ENCODE measurements around the gene ABLIM2.
A peak's percentile ranks its signal among the peaks of the same experiment; 100 is the strongest.

Gene ABLIM2

DNA sequence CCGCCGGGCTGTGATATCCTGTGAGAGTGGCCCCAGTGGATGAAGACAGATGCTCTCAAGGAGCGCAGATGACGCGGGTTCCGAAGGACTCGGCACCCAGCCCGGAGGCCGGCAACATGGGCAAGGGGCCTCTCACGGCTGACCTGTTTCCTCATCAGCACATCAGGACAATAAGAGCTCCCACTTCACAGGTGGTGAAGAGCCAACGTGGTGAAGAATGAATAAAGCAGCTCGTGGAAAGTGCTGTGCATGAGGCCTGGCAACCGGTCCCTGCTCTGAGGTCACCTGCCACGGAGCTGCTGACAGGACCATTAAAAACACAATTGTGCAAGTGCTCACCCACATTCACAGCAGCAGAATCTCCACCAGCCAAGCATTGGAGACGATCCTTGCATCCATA lies 22.9 kb downstream of the ABLIM2 start:
- no peak for DNase-seq

DNA sequence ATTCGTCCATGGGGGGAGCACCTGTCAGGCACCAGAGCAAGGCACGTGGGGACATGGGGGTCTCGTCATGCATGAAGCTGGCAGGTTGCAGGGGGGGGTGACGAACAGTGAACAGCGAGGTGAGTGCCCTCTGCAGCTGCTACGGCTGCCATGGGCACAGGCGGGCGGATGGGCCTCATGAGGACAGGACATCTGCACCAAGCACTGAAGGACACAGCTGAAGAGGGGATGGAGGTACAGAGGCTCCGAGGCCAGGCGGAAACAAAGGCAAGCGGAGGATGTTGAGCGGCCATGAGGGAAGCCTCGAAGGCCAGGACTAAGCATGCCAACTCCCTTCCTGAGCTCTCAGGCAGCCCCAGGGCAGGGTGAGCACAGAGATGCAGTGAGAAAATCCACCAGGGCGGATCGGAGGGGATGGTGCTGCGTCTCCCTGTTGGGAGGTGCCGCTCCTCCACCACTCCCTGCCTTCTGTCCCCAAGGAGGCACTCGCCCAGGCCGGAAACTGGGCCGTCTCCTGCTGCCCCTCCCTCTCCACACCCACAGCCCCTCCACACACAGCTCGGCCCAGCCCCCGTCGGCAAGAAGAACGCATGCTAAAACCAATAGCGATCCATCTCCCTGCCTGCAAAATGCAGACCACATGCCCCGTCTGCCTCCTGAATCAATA lies 24.6 kb downstream of the ABLIM2 start:
- DNase-seq = no peak

DNA sequence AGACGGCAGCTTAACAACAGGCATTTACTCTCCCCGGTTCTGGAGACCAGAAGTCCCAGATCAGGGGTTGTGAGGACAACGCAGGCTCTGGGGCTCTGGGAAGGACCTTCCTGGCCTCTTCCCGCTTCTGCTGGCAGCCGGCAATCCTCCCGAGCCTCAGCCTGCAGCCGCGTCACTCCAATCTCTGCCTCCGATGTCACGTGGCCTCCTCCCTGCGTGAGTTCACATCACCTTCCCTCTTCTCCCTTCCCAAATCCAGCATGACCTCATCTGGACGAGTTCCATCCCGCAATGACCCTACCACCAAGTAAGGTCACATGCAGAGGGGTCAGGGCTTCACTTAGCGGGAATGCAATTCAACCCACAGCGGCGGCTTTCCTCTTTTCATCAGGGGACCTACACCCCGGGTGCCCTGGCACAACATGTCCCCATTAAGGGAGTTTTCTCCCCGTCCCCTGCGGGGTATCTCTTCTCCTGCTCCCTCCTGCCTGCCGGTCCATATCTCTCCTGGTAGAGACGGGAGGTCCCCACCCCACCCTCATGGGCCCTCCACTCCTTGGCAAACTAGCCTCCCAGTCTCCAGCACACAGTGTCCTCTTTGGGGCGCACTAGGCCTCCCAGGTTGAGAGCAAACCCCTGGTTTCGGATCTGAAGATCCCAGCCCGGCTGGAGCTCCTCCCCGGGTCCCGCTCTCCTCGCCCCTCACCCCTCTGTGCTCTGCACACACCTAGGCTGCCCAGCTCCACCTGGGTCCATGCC lies 25.5 kb downstream of the ABLIM2 start:
- no peak for DNase-seq

DNA sequence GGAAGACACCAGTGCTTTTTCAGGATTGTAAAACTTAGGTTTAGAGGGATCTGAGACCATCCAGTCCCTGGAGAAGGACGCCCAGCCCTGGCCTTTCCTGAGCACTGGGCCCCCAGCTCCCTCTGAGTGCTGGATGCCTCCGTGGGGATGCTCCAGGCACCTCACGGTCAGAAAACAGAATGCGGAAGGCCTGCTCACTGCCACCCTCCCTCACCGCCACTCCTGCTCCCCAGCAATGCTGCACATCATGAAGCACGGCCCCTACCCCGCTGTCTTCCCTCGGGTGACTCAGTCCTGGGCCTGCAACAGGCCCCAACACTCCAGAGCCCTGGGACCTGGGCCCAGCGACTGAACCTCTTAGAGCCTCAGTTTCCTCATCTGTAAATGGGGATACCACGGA lies 26.2 kb downstream of the ABLIM2 start:
- no peak for DNase-seq

DNA sequence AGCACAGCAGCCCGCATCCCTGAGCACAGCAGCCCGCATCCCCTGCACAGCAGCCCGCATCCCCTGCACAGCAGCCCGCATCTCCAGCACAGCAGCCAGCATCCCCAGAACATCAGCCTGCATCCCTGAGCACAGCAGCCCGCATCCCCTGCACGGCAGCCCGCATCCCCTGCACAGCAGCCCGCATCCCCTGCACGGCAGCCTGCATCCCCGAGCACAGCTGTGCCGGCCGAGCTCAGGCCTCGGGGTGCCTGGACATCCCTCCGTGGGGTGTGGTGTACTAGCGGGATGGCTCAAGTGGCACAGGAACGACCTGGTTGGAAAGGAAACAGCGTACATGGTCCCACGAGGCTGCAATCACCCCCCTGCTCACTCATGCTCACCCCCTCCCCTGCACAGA lies 26.8 kb downstream of the ABLIM2 start:
- no peak for DNase-seq

DNA sequence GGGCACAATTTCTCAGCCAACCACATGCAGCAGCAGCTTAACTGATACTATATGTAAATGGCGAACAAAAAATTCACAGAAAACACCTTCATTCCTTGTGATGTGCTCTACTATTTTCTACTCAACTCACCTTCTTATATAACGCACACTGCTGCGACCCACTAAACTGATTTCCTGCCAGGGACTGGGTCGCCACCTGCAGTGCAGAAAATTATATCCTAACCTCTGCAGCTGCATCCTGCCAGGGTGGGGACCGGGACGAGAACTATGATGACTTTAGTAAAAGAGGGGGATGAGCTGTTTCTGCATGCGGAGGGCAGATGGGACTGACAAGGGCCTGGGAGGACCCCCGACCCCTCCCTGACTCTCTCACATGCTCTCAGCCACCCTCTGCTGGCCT lies 27.4 kb downstream of the ABLIM2 start:
- DNase-seq = no peak

- DNase-seq = no peak
Measured at GRCh38 chr4:8130346-8131066, 28.1 kb downstream of the ABLIM2 start.

- no peak for DNase-seq
Measured at GRCh38 chr4:8129785-8130184, 28.8 kb downstream of the ABLIM2 start.

- no peak for DNase-seq
Measured at GRCh38 chr4:8129136-8129535, 29.5 kb downstream of the ABLIM2 start.

GRCh38 chr4:8128100-8128856 lies 30.3 kb downstream of the ABLIM2 start:
- no peak for DNase-seq

DNA sequence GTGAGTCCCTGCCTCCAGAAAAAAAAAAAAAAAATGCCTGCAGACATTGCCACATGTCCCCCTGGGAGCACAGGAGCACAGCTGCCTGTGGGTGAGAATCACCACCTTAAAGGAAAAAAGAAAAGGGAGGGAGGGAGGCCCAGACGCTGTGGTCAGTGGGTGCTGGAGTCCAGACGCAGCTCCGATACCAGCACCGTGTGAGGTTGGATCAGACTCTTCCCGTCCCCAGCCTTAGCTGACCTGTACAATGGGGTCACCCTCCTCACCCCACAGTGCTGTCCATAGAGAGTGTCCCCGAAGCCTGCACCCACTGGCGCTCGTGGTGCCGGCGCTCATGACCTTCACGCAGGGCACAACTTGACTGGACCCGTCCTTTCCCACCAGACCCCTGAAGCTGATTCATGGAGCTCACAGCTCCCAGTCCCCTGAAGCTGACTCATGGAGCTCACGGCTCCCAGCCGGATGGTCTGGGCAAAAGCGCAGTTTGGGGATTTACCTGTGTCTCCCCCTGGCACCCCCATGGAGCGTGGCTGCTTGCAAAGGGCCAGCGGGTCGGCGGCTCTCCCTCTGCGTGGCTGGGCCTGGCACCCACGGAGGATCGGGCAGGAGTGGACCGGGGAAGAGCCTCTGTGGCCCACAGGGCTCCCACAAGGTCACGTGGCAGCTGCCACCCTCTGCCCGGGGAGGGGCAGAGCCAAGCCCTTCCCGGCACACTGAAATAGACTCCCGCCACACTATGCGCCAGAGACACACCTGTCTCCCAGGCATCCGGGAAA lies 31.4 kb downstream of the ABLIM2 start:
- DNase-seq = peak; percentile 10

DNA sequence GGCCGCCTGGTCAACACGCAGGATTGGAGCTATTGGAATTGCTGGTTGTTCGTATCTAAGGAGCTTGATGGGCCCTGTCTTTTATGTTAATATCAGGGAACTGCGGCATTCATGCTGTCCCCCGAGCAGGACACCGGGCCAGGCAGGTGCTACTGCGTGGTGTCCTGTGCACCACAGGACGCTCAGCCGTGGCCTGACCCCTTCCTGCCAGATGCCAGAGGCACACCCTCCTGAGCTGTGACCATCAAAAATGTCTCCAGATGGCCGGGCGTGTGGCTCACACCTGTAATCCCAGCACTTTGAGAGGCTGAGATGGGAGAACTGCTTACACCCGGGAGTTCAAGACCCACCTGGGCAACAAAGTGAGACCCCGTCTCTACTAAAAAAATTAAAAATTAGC lies 32.1 kb downstream of the ABLIM2 start:
- DNase-seq = no peak

DNA sequence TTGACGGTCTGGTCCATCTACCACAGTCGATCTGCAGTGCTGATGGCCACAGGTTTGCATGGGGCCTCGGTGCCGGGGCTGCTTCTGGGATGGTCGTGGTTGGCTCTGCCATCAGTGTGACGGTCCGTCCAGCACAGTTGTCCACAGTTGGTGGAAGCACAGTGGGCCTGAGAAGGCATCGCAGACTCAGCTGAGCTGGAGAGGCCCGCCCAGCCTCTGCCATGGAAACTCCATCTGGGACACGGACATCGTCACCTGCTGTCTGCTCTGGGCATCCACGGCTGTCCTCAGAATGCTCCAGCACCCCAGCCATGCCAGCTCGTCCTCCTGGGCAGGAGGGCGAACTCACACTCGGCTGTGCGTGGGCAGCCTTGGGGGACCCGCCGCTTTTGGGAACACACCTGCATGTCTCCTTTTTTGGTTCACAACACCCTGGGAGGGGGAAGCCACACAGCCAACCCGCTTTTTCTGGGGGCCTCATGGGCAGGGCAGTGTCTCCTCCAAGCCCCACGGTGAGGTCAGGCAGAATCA lies 33.0 kb downstream of the ABLIM2 start:
- no peak for DNase-seq

- no peak for DNase-seq
Measured at GRCh38 chr4:8123870-8124269, 34.7 kb downstream of the ABLIM2 start.

GRCh38 chr4:8123389-8123788 lies 35.2 kb downstream of the ABLIM2 start:
- no peak for DNase-seq

- DNase-seq = no peak
Measured at GRCh38 chr4:8122746-8123145, 35.9 kb downstream of the ABLIM2 start.

DNA sequence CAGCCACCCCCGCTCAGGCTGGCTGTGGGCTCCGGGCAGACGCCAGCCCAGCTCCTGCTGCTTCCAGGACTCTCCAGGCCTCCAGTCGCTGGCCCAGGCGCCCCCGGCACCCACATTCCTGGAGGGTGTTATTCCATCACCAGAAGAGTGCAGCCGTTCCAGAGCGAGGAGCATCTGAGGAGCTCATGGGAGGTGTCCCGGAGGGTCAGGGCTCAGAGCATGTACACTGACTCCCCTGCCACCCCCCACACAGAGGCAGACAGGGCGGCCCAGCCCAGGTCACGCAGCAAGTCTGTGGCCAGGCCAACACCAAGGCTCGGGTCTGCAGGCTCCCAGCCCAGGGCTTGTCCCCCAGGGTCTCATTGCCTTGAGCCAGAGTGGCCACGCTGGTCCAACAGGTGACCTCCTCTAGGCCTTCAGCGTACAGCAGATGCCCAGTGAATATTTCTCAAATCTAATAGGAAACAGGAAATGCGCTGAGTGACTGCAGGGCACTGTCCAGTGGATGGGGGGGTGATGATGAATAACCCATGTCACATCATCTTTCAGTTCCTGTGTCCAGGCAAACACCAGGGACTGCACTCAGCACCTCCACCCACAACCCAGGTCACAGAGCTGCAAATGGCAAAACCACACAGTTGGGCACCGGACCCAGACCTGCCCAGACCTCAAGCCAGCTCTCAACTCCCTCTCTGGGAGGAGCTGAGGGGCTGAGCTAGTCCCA lies 37.2 kb downstream of the ABLIM2 start:
- no peak for DNase-seq

- peak; percentile 6 for DNase-seq
Measured at GRCh38 chr4:8120501-8120900, 38.1 kb downstream of the ABLIM2 start.

DNA sequence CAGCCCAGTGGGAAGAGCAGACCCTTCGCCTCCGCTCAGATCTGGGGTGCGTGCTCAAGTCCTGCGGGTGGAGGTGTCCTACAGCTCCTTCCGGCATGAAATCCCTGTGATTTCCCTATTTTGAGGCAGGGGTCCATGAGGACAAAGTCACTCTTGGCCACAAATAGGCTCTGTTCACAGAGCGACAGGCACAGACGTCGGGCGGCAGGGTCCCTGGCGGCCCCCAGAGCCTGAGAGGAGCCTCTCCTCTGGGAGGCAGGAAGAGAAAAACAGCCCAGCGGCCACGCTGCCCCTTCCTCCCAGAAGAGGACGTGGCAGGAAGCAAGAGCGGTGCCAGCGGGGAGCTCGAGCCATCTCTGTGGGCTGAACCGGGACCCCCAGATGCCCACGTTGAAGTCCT lies 38.7 kb downstream of the ABLIM2 start:
- DNase-seq = no peak

DNA sequence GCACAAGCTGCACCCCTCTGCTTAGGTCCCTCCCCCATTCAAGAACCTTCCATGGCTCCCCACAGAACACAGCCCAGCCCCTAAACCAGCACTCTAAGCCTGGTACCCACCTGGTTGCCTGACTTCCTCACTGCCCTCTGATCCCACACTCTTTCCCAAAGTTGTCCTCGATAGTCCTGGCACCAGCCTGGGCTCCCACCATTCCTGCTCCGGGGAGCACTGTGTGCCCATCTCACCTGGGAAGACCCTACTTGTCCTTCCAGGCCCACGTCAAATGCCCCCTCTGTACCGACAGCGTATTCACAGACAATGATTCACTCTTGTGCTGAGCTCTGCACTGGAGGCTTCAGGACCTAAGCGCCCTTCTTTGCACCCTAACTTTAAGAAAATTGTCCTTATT lies 40.1 kb downstream of the ABLIM2 start:
- no peak for DNase-seq

DNA sequence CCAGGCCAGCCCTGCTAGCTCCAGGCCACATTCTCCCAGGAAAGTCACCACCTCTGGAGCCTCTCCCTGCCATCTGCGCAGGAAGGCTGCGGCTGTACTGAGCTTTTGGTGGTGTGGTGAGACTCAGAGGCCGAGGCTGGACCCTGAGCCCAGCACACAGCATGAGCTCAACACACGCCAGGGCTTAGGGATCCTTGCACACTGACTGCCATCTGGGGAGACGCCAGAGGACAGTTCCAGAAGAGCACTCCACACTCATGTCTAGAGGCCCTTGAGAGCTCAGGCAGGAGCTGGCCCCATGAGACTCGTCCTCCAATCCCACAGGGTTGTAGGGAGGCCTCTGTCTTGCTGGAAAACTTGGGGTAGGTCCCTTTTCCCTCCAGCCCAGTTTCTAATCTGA lies 40.6 kb downstream of the ABLIM2 start:
- no peak for DNase-seq

GRCh38 chr4:8117278-8117682 lies 41.3 kb downstream of the ABLIM2 start:
- no peak for DNase-seq

Measured in NCI-H2171 treated with DMSO at 0.1 percent for 48 hours (cell line).